Measurements from ENCODE around the gene EXOC4.

EXOC4 gene

GRCh38 chr7:133977409-133978274 is 724.8 kb downstream of the EXOC4 start:
- H3K27ac ChIP-seq (ENCODE audit: low read depth, low read length, poor library complexity, severe bottlenecking): no peak overlapping the region
- no peaks in the 10 kb centered on the region for H3F3A ChIP-seq (ENCODE audit: insufficient read depth, low read length)
- no peaks in the 10 kb centered on the region for H3K9me2 ChIP-seq (ENCODE audit: low read depth, low read length)
- H4K20me1 ChIP-seq (ENCODE audit: insufficient read depth, low read length): no peaks in the 10 kb centered on the region
- H3K27me3 ChIP-seq (ENCODE audit: insufficient read depth, low read length): no peaks in the 10 kb centered on the region
- no peaks in the 10 kb centered on the region for H3K36me3 ChIP-seq (ENCODE audit: insufficient read depth, low read length)
- TF ChIP-seq CTCF (IDR thresholded peaks at IDR 0.05; ENCODE audit: low read length) (no peak), EZH2 (IDR thresholded peaks at IDR 0.05; ENCODE audit: borderline replicate concordance, low read length) (no peak)
- no peaks in the 10 kb centered on the region for H3K9me3 ChIP-seq (ENCODE audit: low read length)
- H3K9ac ChIP-seq (ENCODE audit: low read length): no peak overlapping the region
- H3K4me2 ChIP-seq (ENCODE audit: low read length): no peak overlapping the region
- H3K79me2 ChIP-seq (ENCODE audit: insufficient read depth, low read length): no peaks in the 10 kb centered on the region
- H2AFZ ChIP-seq (ENCODE audit: low read length): no peak overlapping the region
- H3K4me3 ChIP-seq (ENCODE audit: low read depth, low read length, poor library complexity, severe bottlenecking): no peak overlapping the region
- H3K4me1 ChIP-seq (ENCODE audit: insufficient read depth, low read length, severe bottlenecking): peaks cover 15% of the 10 kb centered on the region

- H3K4me3 ChIP-seq (ENCODE audit: low read depth, low read length, poor library complexity, severe bottlenecking): no peak overlapping the region
- H2AFZ ChIP-seq (ENCODE audit: low read length): no peak overlapping the region
- TF ChIP-seq CTCF (IDR thresholded peaks at IDR 0.05; ENCODE audit: low read length) (no peak), EZH2 (IDR thresholded peaks at IDR 0.05; ENCODE audit: borderline replicate concordance, low read length) (no peak)
- no peaks in the 10 kb centered on the region for H3K9me3 ChIP-seq (ENCODE audit: low read length)
- no peak overlapping the region for H3K9ac ChIP-seq (ENCODE audit: low read length)
- H3K79me2 ChIP-seq (ENCODE audit: insufficient read depth, low read length): no peaks in the 10 kb centered on the region
- H3K27me3 ChIP-seq (ENCODE audit: insufficient read depth, low read length): no peaks in the 10 kb centered on the region
- H3K9me2 ChIP-seq (ENCODE audit: low read depth, low read length): no peaks in the 10 kb centered on the region
- H3K4me1 ChIP-seq (ENCODE audit: insufficient read depth, low read length, severe bottlenecking): peaks cover 15% of the 10 kb centered on the region
- H3K27ac ChIP-seq (ENCODE audit: low read depth, low read length, poor library complexity, severe bottlenecking): no peak overlapping the region
- no peaks in the 10 kb centered on the region for H3K36me3 ChIP-seq (ENCODE audit: insufficient read depth, low read length)
- H4K20me1 ChIP-seq (ENCODE audit: insufficient read depth, low read length): no peaks in the 10 kb centered on the region
- no peak overlapping the region for H3K4me2 ChIP-seq (ENCODE audit: low read length)
- no peaks in the 10 kb centered on the region for H3F3A ChIP-seq (ENCODE audit: insufficient read depth, low read length)
Measured at GRCh38 chr7:133978502-133979295, 725.8 kb downstream of the EXOC4 start.

DNA sequence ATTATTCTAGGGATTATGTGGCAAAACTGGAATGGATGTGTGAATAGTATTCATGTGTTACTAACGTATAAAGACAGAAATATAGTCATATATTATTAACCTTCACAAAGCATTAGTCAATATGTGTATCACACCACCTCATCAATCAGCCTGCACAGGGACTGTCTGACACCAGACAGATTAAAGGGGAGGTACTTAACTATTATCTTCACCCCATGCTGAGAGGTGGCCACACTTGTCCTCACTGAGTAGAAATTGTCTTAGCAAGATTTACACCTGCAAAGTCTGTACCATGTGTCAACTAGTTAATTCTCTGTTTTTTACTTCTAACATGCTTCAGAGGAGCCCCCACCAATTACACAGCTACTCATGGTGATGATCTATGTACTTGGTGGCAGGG is 727.9 kb downstream of the EXOC4 start:
- Histone ChIP-seq H3K9me3 (ENCODE audit: low read length) (no peaks in the 10 kb centered on the region), H3K4me1 (ENCODE audit: insufficient read depth, low read length, severe bottlenecking) (peaks cover 15% of the 10 kb centered on the region), H3K79me2 (ENCODE audit: insufficient read depth, low read length) (no peaks in the 10 kb centered on the region), H3K9me2 (ENCODE audit: low read depth, low read length) (no peaks in the 10 kb centered on the region), H3K27ac (ENCODE audit: low read depth, low read length, poor library complexity, severe bottlenecking) (no peak overlapping the region), H3K4me2 (ENCODE audit: low read length) (no peak overlapping the region), H3K36me3 (ENCODE audit: insufficient read depth, low read length) (no peaks in the 10 kb centered on the region), H3K4me3 (ENCODE audit: low read depth, low read length, poor library complexity, severe bottlenecking) (no peak overlapping the region), H3K9ac (ENCODE audit: low read length) (no peak overlapping the region), H3F3A (ENCODE audit: insufficient read depth, low read length) (no peaks in the 10 kb centered on the region), H2AFZ (ENCODE audit: low read length) (no peak overlapping the region), H3K27me3 (ENCODE audit: insufficient read depth, low read length) (no peaks in the 10 kb centered on the region), H4K20me1 (ENCODE audit: insufficient read depth, low read length) (no peaks in the 10 kb centered on the region)
- TF ChIP-seq CTCF (IDR thresholded peaks at IDR 0.05; ENCODE audit: low read length): no peak
- TF ChIP-seq EZH2 (IDR thresholded peaks at IDR 0.05; ENCODE audit: borderline replicate concordance, low read length): no peak

Data from OCI-LY1 (cell line).